ENCODE measurements around the gene ARHGEF33. TPM values are rescaled to one million over a fixed set of nuclear protein-coding genes. Genes with fewer than 3 reads are reported as not detected.

Gene ARHGEF33
- total RNA-seq, 1 experiment from 2014 or later: 0.30 TPM

- POLR2A ChIA-PET: interaction anchor here (1.2 to 1.3 kb wide), 2 partner anchors 22 to 125 kb away, joined by 3 to 6 read pairs; partner anchors contain the start of gene SRSF7
- BruUV-seq (replicated peaks): no TSS peak
These were observed 13.3 kb upstream of the ARHGEF33 start for GRCh38 chr2:38876407-38876806.

GRCh38 chr2:38886063-38886462 is 3.6 kb upstream of the ARHGEF33 start:
- CTCF ChIA-PET: no interaction called here
- H3K9ac ChIP-seq (ENCODE audit: low read length): no peak overlapping the region
- no peak overlapping the region for H3K4me2 ChIP-seq (ENCODE audit: low read length)
- H3K9me3 ChIP-seq (ENCODE audit: control insufficient read depth in 1 of 2, insufficient read depth in 1 of 2, low read depth in 1 of 2, low read length in 2 of 2): no peaks in the 10 kb centered on the region
- POLR2A ChIA-PET: no interaction called here
- DNase-seq (ENCODE audit: low read depth, low spot score): no peak
- H3K36me3 ChIP-seq (ENCODE audit: control insufficient read depth in 1 of 2, insufficient read depth in 2 of 2, low read length in 2 of 2): 0 out of 4 replicates have a peak, but pooled peaks cover 0 to 3% of the 10 kb centered on the region in 2 experiments
- no peaks in the 10 kb centered on the region for H3K9me2 ChIP-seq (ENCODE audit: insufficient read depth)
- no peaks in the 10 kb centered on the region for H3K27me3 ChIP-seq (ENCODE audit: insufficient read depth, low read length)
- RAD21 ChIA-PET (ENCODE audit: low non-redundant PET in 1 of 2, low total read pairs in 2 of 2, uncharacterized antibody in 2 of 2, unreplicated experiment in 2 of 2): no interaction called here
- TF ChIP-seq EZH2 (IDR thresholded peaks at IDR 0.05) (no peak), SP1 (IDR thresholded peaks at IDR 0.05; ENCODE audit: low read depth) (no peak), ELF1 (IDR thresholded peaks at IDR 0.05; ENCODE audit: borderline replicate concordance, low read depth) (no peak), RAD21 (IDR thresholded peaks at IDR 0.05; ENCODE audit: low read depth) (no peak), ZFX (IDR thresholded peaks at IDR 0.05) (no peak), JUND (IDR thresholded peaks at IDR 0.05) (no peak), MAX (IDR thresholded peaks at IDR 0.05) (no peak), YY1 (IDR thresholded peaks at IDR 0.05; ENCODE audit: extremely low read depth, insufficient replicate concordance, low read depth, low read length) (no peak), TCF7L2 (IDR thresholded peaks at IDR 0.05; ENCODE audit: borderline replicate concordance, extremely low read depth, insufficient read depth, insufficient read length) (no peak), EGR1 (IDR thresholded peaks at IDR 0.05; ENCODE audit: low read depth) (no peak)
- TF ChIP-seq, protein P1, sequence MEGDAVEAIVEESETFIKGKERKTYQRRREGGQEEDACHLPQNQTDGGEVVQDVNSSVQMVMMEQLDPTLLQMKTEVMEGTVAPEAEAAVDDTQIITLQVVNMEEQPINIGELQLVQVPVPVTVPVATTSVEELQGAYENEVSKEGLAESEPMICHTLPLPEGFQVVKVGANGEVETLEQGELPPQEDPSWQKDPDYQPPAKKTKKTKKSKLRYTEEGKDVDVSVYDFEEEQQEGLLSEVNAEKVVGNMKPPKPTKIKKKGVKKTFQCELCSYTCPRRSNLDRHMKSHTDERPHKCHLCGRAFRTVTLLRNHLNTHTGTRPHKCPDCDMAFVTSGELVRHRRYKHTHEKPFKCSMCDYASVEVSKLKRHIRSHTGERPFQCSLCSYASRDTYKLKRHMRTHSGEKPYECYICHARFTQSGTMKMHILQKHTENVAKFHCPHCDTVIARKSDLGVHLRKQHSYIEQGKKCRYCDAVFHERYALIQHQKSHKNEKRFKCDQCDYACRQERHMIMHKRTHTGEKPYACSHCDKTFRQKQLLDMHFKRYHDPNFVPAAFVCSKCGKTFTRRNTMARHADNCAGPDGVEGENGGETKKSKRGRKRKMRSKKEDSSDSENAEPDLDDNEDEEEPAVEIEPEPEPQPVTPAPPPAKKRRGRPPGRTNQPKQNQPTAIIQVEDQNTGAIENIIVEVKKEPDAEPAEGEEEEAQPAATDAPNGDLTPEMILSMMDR (IDR thresholded peaks at IDR 0.05 in 2 of 3, conservative IDR thresholded peaks at IDR 0.05 in 1 of 3; ENCODE audit: borderline replicate concordance in 1 of 3, insufficient read depth in 1 of 3, low read depth in 2 of 3, low read length in 2 of 3): no peak
- intact Hi-C loops (cut with micrococcal nuclease): no loop called here
- no peaks in the 10 kb centered on the region for H4K20me1 ChIP-seq (ENCODE audit: insufficient read depth)
- H2AFZ ChIP-seq (ENCODE audit: low read depth, low read length, poor library complexity, severe bottlenecking): no peak overlapping the region
- no peak for ATAC-seq
- no peak overlapping the region for H3K27ac ChIP-seq (ENCODE audit: low read depth, low read length)
- BruUV-seq (replicated peaks): no TSS peak
- H3K79me2 ChIP-seq (ENCODE audit: insufficient read depth, low read length): no peaks in the 10 kb centered on the region
- no peaks in the 10 kb centered on the region for H3K4me1 ChIP-seq (ENCODE audit: control insufficient read depth in 1 of 2, insufficient read depth in 2 of 2, low read length in 2 of 2)
- no peak overlapping the region for H3K4me3 ChIP-seq (replicated peaks in 1 of 2; ENCODE audit: low read depth in 1 of 2, low read length in 2 of 2)

More at GRCh38 chr2:38876407-38876806, 13.3 kb upstream of the ARHGEF33 start:
- H3K36me3 ChIP-seq (ENCODE audit: control insufficient read depth in 1 of 2, insufficient read depth in 2 of 2, low read length in 2 of 2): 0 out of 4 replicates have a peak, but pooled peaks cover 0 to 3% of the 10 kb centered on the region in 2 experiments
- DNase-seq (ENCODE audit: low read depth, low spot score): no peak
- peak overlapping the region; percentile 92 for H3K4me2 ChIP-seq (ENCODE audit: low read length)
- no peaks in the 10 kb centered on the region for H3K9me2 ChIP-seq (ENCODE audit: insufficient read depth)
- CTCF ChIA-PET: interaction anchor here (1.8 kb wide), 1 partner anchor 295 kb away, joined by 4 read pairs; no protein-coding TSS in a partner anchor
- H2AFZ ChIP-seq (ENCODE audit: low read depth, low read length, poor library complexity, severe bottlenecking): peak overlapping the region; percentile 20
- H4K20me1 ChIP-seq (ENCODE audit: insufficient read depth): no peaks in the 10 kb centered on the region
- RAD21 ChIA-PET (ENCODE audit: low non-redundant PET in 1 of 2, low total read pairs in 2 of 2, uncharacterized antibody in 2 of 2, unreplicated experiment in 2 of 2): no interaction called here
- peak overlapping the region; percentile 81 to 97 for H3K4me3 ChIP-seq (replicated peaks in 1 of 2; ENCODE audit: low read depth in 1 of 2, low read length in 2 of 2)
- no peak for TF ChIP-seq EGR1 (IDR thresholded peaks at IDR 0.05; ENCODE audit: low read depth)
- TF ChIP-seq JUND (IDR thresholded peaks at IDR 0.05): no peak
- no peak for TF ChIP-seq ZFX (IDR thresholded peaks at IDR 0.05)
- TF ChIP-seq SIN3A (IDR thresholded peaks at IDR 0.05; ENCODE audit: low read depth): no peak
- TF ChIP-seq MAX (IDR thresholded peaks at IDR 0.05): no peak
- no peak for TF ChIP-seq RAD21 (IDR thresholded peaks at IDR 0.05; ENCODE audit: low read depth)
- no peak for TF ChIP-seq ELF1 (IDR thresholded peaks at IDR 0.05; ENCODE audit: borderline replicate concordance, low read depth)
- TF ChIP-seq SRF (IDR thresholded peaks at IDR 0.05; ENCODE audit: low read depth): no peak
- no peak for TF ChIP-seq EZH2 (IDR thresholded peaks at IDR 0.05)
- H3K79me2 ChIP-seq (ENCODE audit: insufficient read depth, low read length): peaks cover 20% of the 10 kb centered on the region
- H3K4me1 ChIP-seq (ENCODE audit: control insufficient read depth in 1 of 2, insufficient read depth in 2 of 2, low read length in 2 of 2): peaks cover 3 to 13% of the 10 kb centered on the region in 2 experiments; a peak in 3 of 4 replicates
- H3K27me3 ChIP-seq (ENCODE audit: insufficient read depth, low read length): no peaks in the 10 kb centered on the region
- H3K9me3 ChIP-seq (ENCODE audit: control insufficient read depth in 1 of 2, insufficient read depth in 1 of 2, low read depth in 1 of 2, low read length in 2 of 2): no peaks in the 10 kb centered on the region
- no peak overlapping the region for H3K27ac ChIP-seq (ENCODE audit: low read depth, low read length)
- intact Hi-C loops (cut with micrococcal nuclease): no loop called here
- H3K9ac ChIP-seq (ENCODE audit: low read length): peak overlapping the region; percentile 73
- ATAC-seq: 0 out of 2 replicates have a peak, but pooled peaks have one; percentile 1

Data from HCT116 (cell line).